HG02642 (cell line): ENCODE results near the gene IPP.
"Not testable (repeated sequence)": the region's sequence is repeated elsewhere in the genome, so short reads cannot be mapped to it uniquely, and the experiment has no call there.

Source experiments
- ATAC-seq: cut with Tn5 transposase; IDR thresholded peaks from one replicate; pipeline ENCODE4 v1.9.1; 2021; ENCODE audit warnings: mild to moderate bottlenecking; ENCODE audit not compliant: unreplicated experiment, poor library complexity

Gene IPP

GRCh38 chr1:45750298-45751038, at the start of gene IPP:
Gene IPP (minus strand): TSS chr1:45750653. CDS start chr1:45746411, 4,242 bp downstream.
- peak; percentile 93 for ATAC-seq

- no peak for ATAC-seq
Measured at GRCh38 chr1:45796946-45797345, 46.5 kb upstream of the IPP start.

- no peak for ATAC-seq
Measured at GRCh38 chr1:45796381-45796780, 45.9 kb upstream of the IPP start.

- ATAC-seq: no peak
Measured at GRCh38 chr1:45793942-45794604, 43.6 kb upstream of the IPP start.

- no peak for ATAC-seq
Measured at GRCh38 chr1:45792744-45793143, 42.3 kb upstream of the IPP start.

- ATAC-seq: no peak
Measured at GRCh38 chr1:45789601-45790000, 39.1 kb upstream of the IPP start.

- ATAC-seq: no peak
Measured at GRCh38 chr1:45787905-45788304, 37.5 kb upstream of the IPP start.

GRCh38 chr1:45785583-45785982, 35.1 kb upstream of the IPP start:
- no peak for ATAC-seq

GRCh38 chr1:45775794-45776193, 25.3 kb upstream of the IPP start:
- no peak for ATAC-seq

- no peak for ATAC-seq
Measured at GRCh38 chr1:45772971-45773370, 22.5 kb upstream of the IPP start.

GRCh38 chr1:45769261-45769932, 18.9 kb upstream of the IPP start:
- no peak for ATAC-seq

GRCh38 chr1:45767035-45767434, 16.6 kb upstream of the IPP start:
- ATAC-seq: no peak

GRCh38 chr1:45765999-45766792, 15.7 kb upstream of the IPP start:
- ATAC-seq: no peak

GRCh38 chr1:45762291-45762690, 11.8 kb upstream of the IPP start:
- ATAC-seq: no peak

GRCh38 chr1:45755697-45756096, 5.2 kb upstream of the IPP start:
- no peak for ATAC-seq

- ATAC-seq: no peak
Measured at GRCh38 chr1:45753248-45754037, 3.0 kb upstream of the IPP start.

- no peak for ATAC-seq
Measured at GRCh38 chr1:45752441-45753052, 2.1 kb upstream of the IPP start.

- ATAC-seq: no peak
Measured at GRCh38 chr1:45752014-45752413, 1.6 kb upstream of the IPP start.

- not testable (repeated sequence) for ATAC-seq
Measured at GRCh38 chr1:45751039-45751838, 786 bp upstream of the IPP start.
